HG03159 (cell line): ENCODE measurements around the gene C6.
"Not testable (repeated sequence)": the region's sequence is repeated elsewhere in the genome, so short reads cannot be mapped to it uniquely, and the experiment has no call there.

ENCODE experiments used
- ATAC-seq: cut with Tn5 transposase; IDR thresholded peaks from one replicate; pipeline ENCODE4 v1.9.1; 2021; ENCODE audit warnings: mild to moderate bottlenecking, moderate library complexity; ENCODE audit not compliant: unreplicated experiment

C6 gene

DNA sequence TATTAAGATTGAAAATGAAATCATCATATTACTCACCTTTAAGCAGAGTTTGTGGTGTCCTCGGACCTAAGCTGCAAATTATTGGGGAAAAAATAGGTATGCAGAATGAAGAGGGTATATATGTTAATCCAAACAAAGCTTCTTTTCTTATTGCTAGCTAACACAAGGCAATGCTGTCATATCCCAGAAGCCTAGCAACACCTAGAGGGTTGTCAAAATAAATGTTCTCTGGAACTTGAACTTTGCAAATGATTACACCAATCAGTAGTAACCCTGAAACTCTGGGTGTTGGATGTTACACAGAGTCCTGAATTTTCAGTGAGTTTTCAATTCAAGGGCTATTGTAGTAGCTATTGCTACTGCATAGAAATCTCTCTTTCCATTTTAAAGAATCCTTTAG, at the start of gene C6:
Gene C6 (minus strand): TSS at position 193 of the 400 bp plus-strand sequence. CDS start 10,302 bp downstream, outside the sequence.
- ATAC-seq = no peak

GRCh38 chr5:41256400-41256799, 43.1 kb upstream of the C6 start:
- ATAC-seq = no peak

GRCh38 chr5:41253109-41253508, 39.8 kb upstream of the C6 start:
- no peak for ATAC-seq

- ATAC-seq = no peak
Observed at GRCh38 chr5:41252036-41252435, 38.7 kb upstream of the C6 start.

GRCh38 chr5:41250351-41250987, 37.1 kb upstream of the C6 start:
- ATAC-seq = no peak

DNA sequence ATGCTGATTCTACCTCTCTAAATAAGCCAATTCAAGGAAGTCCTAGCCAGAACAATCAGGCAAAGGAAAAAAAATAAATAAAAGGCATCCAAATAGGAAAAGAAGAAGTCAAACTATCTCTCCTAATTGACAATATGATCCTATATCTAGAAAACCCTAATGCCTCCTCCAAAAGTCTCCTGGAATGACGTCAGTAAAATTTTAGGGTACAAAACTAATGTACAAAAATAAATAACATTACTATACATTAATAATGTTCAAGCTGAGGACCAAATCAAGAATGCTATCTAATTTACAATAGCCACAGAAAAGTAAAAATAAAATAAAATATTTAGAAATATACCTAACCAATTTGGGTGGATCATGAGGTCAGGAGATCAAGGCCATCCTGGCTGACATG, 33.8 kb upstream of the C6 start:
- ATAC-seq = no peak

GRCh38 chr5:41246376-41246775, 33.0 kb upstream of the C6 start:
- ATAC-seq = no peak

- no peak for ATAC-seq
Observed at GRCh38 chr5:41243558-41243957, 30.2 kb upstream of the C6 start.

DNA sequence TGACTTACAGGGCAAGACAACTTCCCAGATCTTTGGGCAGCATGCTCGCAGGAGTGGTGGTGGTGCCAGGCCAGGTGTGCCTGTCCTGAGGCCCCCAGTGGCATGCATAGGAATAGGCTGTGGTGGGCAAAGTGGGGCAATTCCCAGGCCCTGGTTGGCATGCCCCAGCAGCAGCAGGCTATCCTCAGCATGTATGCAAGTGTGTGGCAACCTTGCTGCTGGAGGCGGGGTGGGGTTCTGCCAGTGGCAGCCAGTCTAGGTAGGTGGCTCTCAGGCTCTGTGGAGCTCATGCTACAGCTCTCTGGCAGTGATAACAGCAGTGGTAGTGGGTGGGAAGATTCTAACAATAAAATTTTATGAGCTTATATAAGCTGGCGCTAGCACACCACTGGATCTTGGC, 27.7 kb upstream of the C6 start:
- no peak for ATAC-seq

GRCh38 chr5:41240390-41240789, 27.1 kb upstream of the C6 start:
- no peak for ATAC-seq

DNA sequence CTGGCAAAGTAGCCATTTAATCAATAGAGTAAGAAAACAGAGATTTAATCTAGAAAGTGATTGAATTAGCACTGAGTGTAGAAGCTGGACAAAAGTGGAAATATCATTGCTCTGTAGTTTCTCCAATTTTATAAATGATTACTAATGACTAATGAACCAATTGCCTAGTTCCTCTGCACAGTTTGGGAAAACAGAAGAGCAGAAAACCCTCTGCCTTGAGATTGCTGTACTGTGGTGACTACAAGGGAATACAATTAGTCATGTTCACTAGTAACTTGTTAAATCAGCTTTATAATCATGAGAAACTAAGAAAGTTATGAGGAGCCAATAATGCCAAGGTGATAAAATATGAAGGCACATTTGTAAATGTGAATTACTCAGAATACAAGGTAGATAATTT, 21.1 kb upstream of the C6 start:
- no peak for ATAC-seq

DNA sequence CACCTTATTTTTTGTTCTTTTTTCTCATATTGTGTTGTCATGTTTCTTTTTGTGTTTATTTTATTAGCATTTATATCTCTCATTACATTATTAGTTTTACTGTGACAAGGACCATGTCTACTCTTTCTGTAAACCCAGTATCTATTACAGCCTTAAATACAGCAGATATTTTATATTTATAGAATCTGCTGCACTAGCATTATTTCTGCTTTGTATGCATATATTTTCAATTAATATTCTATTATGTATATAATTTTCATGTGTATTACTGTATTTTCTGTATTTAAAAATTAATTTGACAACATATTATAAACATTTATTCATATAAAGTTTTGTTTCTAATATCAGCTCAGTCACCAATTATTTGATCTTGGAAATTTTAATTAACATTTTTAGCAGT, 19.5 kb upstream of the C6 start:
- no peak for ATAC-seq

DNA sequence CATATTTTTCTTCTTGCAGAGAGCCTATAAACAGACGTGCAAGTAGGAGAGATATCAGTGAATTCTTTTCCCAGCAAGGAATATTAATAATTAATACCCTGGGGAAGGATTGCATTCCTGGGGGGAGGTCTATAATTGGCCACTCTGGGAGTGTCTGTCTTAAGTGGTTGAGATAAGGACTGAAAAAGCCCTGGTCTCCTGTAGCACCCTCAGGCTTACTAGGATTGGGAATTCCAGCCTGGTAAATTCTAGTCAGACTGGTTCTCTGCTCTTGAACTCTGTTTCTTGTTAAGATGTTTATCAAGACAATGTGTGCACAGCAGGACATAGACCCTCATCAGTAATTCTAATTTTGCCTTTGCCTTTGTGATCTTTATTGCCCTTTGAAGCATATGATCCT, 16.9 kb upstream of the C6 start:
- ATAC-seq = not testable (repeated sequence)

GRCh38 chr5:41223962-41224361, 10.6 kb upstream of the C6 start:
- ATAC-seq = no peak

- no peak for ATAC-seq
Observed at GRCh38 chr5:41219658-41220269, 6.4 kb upstream of the C6 start.

GRCh38 chr5:41218929-41219657, 5.8 kb upstream of the C6 start:
- no peak for ATAC-seq

DNA sequence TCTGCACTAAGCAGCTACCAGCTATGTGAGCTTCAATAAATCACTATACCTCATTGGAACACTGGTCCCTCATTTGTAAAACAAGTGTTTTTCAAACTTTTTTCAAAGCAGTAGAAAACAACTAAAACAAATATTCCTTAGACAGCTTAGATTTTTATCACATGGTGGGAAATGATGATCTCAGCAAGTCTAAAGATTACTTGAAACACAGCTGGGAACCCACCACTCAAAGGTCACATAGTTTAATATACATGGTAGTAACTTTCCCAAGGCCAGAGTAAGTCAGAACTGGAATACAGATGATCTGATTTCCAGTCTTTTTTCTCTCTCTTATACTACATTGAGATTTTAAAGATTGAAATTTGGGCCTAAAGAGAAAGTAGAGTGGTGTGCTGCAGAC, 850 bp upstream of the C6 start:
- no peak for ATAC-seq

DNA sequence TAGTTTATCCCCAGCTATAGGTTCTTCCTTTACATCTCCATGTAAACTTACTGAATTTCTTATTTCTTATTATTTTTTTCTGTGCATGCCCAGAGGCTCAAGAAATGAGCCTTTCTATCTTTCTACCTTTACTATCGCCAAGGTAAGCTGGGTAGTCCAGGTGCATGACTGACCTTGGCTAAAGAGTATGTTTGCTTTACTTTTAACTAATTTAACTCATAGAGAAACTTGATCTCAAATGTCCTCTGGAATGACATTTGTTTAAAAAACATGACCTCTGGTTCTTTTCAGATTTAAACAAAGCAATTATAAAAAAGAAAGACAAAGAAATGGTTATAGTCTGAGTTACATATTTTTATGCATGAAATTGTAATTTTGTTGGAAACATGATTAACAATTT, 397 bp downstream of the C6 start:
- ATAC-seq = no peak

DNA sequence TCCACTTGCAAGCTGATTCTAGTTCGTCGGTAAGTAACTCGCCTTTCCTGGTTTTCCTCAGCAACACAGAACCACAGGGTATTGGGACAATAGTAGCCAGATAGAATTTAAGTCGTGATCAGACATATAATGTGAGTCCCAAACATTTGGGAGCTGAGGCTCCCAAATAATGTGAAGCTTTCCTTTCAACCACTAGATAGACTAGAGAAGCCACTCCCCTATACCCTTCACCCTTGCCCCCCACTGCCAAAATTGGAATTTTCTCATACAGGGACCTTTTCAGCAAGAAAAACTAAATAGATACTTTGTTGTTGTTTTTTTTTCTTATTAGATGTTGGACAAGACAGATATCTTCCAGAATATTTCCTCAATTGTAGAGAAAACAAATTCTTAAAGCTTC, 1.9 kb downstream of the C6 start:
- ATAC-seq = no peak

GRCh38 chr5:41205475-41205874, 7.9 kb downstream of the C6 start:
- ATAC-seq = not testable (repeated sequence)

- no peak for ATAC-seq
Observed at GRCh38 chr5:41203033-41203432, 10.3 kb downstream of the C6 start.

DNA sequence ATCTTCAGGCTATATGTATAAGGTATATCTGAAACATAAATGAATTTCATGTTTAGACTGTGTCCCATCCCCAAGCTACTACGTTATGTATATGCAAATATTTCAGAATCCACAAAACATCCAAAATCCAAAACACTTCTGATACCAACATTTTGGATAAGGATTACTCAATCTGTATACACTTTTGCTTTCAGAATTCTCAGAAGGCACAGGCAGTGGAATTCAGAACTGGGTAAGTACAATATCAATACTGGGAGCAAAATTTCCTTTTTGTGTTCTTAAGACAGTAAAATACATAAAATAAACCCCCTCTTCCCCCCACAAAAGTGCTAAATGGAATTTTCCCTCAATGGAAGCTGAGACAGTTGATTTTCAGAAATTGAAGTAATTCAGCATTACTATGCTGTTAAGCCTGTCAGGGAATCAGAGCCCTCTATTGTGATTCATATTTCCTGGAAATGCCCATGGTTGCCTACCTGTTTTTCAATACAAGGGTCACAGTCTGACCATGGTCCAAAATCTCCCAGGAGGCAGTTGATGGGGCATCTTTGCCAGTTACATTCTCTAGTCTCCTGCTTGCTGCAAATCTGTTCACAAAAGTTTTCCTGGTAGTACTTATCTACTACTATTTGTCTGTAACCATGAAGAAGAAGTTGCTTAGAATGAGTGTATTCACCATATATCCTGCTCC, 12.1 kb downstream of the C6 start:
- ATAC-seq = no peak
